Fibroblast of lung (primary cell): ENCODE data around the gene LCA5L. TPM values are rescaled to one million over a fixed set of nuclear protein-coding genes. Genes with fewer than 3 reads are reported as not detected.

Experiments used
- DNase-seq, 2 donors: peaks; one replicate each; pipeline versions ENCODE4 v3.0.0 to v3.0.0-alpha.2; 2010; ENCODE audit warnings: low read depth in 2 of 2
- H2AFZ ChIP-seq: 2 replicates; pipeline ENCODE4 v1.5.1; 2012; ENCODE audit warnings: low read length, control low read depth, inconsistent platforms
- H3K27ac ChIP-seq: 2 replicates; pipeline ENCODE4 v1.5.1; 2011; ENCODE audit warnings: low read length, control low read depth; ENCODE audit not compliant: insufficient read depth
- H3K27me3 ChIP-seq: 2 replicates; pipeline ENCODE4 v1.5.1; 2011; ENCODE audit warnings: mild to moderate bottlenecking, low read length; ENCODE audit not compliant: control insufficient read depth, insufficient read depth
- H3K36me3 ChIP-seq: 2 replicates; pipeline ENCODE4 v1.5.1; 2011; ENCODE audit warnings: low read length; ENCODE audit not compliant: control insufficient read depth, insufficient read depth
- H3K4me1 ChIP-seq: 2 replicates; pipeline ENCODE4 v1.5.1; 2011; ENCODE audit warnings: low read length; ENCODE audit not compliant: control insufficient read depth, insufficient read depth; ENCODE audit errors: extremely low read depth
- H3K4me2 ChIP-seq: 2 replicates; pipeline ENCODE4 v1.5.1; 2011; ENCODE audit warnings: low read length, control low read depth; ENCODE audit not compliant: insufficient read depth; ENCODE audit errors: extremely low read depth
- H3K4me3 ChIP-seq, 4 experiments: fragments of 200-600 bp in 1 of 4; sonication (generic) in 1 of 4; replicated peaks in 1 of 4; 2 replicates each; pipeline ENCODE4 v1.5.1; 2011 to 2016; ENCODE audit warnings: low read length in 4 of 4, low read depth in 3 of 4, mild to moderate bottlenecking in 3 of 4, control low read depth in 2 of 4, inconsistent platforms in 1 of 4, mixed read lengths in 1 of 4; ENCODE audit not compliant: insufficient read depth in 1 of 4; ENCODE audit errors: control extremely low read depth in 1 of 4
- H3K79me2 ChIP-seq: 2 replicates; pipeline ENCODE4 v1.5.1; 2012; ENCODE audit warnings: mild to moderate bottlenecking, low read length, inconsistent platforms; ENCODE audit not compliant: control insufficient read depth, insufficient read depth
- H3K9ac ChIP-seq: 2 replicates; pipeline ENCODE4 v1.5.1; 2011; ENCODE audit warnings: mild to moderate bottlenecking, low read length, control low read depth; ENCODE audit not compliant: insufficient read depth
- H3K9me3 ChIP-seq: 2 replicates; pipeline ENCODE4 v1.5.1; 2012; ENCODE audit warnings: low read depth, low read length; ENCODE audit not compliant: control insufficient read depth, insufficient read depth
- H4K20me1 ChIP-seq: 2 replicates; pipeline ENCODE4 v1.5.1; 2011; ENCODE audit warnings: low read length; ENCODE audit not compliant: control insufficient read depth, insufficient read depth; ENCODE audit errors: extremely low read depth
- EZH2 ChIP-seq: IDR thresholded peaks from 2 replicates; pipeline ENCODE4 v1.5.1; 2012; ENCODE audit warnings: low read length, control low read depth, mild to moderate bottlenecking; ENCODE audit errors: missing control alignments
- polyA plus RNA-seq, 2 donors: library from polyadenylated mRNA; depleted of rRNA in 1 of 2; stranded (reverse) in 1 of 2; unstranded in 1 of 2; fragments of >200 nt; gene quantifications; 2 replicates each; pipeline ENCODE4 v1.2.1, GENCODE V29; 2011 to 2012; ENCODE audit warnings: missing spikeins in 1 of 2
- total RNA-seq: library from RNA; depleted of rRNA; stranded (reverse); fragments of >200 nt; gene quantifications from 2 replicates; pipeline ENCODE4 v1.2.1, GENCODE V29; 2014
- TF ChIP-seq, protein P1 (sequence below), 2 donors: IDR thresholded peaks in 1 of 2; conservative IDR thresholded peaks in 1 of 2; 1 replicate in 1 of 2; 2 replicates in 1 of 2; pipeline ENCODE4 v1.5.1; 2011 to 2012; ENCODE audit warnings: low read length in 2 of 2, control low read depth in 1 of 2, inconsistent platforms in 1 of 2, low read depth in 1 of 2, mild to moderate bottlenecking in 1 of 2

The LCA5L gene
- total and polyA plus RNA-seq, 2 donors (not counting 1 experiment from before 2014, with no cell fraction given), result 0.66 to 1.0 TPM

DNA sequence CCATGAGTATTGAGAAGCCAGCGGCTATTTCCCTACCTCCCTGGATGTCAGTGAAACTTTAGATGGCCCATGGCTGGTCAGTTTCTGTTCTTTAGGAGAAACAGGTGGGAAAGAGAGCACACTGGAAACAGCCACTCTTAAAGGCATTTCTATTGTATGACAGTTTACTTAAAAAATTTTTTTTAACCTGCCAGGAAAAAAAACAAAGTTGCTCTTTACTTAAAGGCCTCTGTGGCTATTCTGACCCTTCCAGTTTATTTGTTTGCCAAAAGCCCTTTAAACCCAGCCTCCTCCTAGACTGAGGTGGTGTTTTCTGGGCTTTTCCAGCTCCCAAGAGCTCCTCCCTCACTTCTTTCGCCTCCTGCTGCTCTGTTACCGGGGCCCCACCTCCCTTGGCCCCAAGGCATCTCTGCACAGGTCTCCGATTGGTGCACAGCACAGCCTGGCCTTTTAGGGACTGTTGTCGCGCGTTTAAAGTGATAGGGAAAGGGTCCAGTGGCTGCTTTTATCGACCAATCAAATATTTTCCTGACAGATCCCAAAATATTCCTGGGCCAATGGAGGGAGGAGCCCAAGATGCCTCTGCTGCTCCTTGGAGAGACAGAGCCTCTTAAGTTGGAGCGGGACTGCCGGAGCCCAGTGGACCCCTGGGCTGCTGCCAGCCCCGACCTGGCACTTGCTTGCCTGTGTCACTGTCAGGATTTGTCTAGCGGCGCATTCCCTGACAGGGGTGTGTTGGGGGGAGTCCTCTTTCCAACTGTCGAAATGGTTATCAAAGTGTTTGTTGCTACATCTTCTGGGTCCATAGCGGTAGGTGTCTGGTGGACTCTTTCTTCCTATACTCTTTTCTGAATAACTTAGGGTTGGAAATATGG is 6.0 kb upstream of the LCA5L start, which contains the start of gene SH3BGR:
SH3BGR (plus strand) TSS at position 639 of the 875 bp plus-strand sequence; CDS start at position 766, 127 bp downstream.
- Histone ChIP-seq H3K27me3 (peaks cover 4% of the 10 kb centered on the region), H3K4me2 (peak within 1 kb of the TSS; percentile 8), H3K9me3 (no peaks in the 10 kb centered on the region), H4K20me1 (no peaks in the 10 kb centered on the region), H3K79me2 (no peaks in the 10 kb centered on the region), H3K27ac (no peak within 1 kb of the TSS), H3K4me3 (peak within 1 kb of the TSS in 1 of 4 experiments; percentile 32), H2AFZ (no peak within 1 kb of the TSS), H3K36me3 (no peaks in the 10 kb centered on the region), H3K9ac (no peak within 1 kb of the TSS), H3K4me1 (no peaks in the 10 kb centered on the region)
- peak in 1 of 2 donors; percentile 17 for DNase-seq
- TF ChIP-seq EZH2, result no peak
- TF ChIP-seq, protein P1, sequence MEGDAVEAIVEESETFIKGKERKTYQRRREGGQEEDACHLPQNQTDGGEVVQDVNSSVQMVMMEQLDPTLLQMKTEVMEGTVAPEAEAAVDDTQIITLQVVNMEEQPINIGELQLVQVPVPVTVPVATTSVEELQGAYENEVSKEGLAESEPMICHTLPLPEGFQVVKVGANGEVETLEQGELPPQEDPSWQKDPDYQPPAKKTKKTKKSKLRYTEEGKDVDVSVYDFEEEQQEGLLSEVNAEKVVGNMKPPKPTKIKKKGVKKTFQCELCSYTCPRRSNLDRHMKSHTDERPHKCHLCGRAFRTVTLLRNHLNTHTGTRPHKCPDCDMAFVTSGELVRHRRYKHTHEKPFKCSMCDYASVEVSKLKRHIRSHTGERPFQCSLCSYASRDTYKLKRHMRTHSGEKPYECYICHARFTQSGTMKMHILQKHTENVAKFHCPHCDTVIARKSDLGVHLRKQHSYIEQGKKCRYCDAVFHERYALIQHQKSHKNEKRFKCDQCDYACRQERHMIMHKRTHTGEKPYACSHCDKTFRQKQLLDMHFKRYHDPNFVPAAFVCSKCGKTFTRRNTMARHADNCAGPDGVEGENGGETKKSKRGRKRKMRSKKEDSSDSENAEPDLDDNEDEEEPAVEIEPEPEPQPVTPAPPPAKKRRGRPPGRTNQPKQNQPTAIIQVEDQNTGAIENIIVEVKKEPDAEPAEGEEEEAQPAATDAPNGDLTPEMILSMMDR (conservative IDR thresholded peaks at IDR 0.05 in 1 of 2, IDR thresholded peaks at IDR 0.05 in 1 of 2; ENCODE audit: low read depth in 1 of 2, low read length in 2 of 2), result no peak

DNA sequence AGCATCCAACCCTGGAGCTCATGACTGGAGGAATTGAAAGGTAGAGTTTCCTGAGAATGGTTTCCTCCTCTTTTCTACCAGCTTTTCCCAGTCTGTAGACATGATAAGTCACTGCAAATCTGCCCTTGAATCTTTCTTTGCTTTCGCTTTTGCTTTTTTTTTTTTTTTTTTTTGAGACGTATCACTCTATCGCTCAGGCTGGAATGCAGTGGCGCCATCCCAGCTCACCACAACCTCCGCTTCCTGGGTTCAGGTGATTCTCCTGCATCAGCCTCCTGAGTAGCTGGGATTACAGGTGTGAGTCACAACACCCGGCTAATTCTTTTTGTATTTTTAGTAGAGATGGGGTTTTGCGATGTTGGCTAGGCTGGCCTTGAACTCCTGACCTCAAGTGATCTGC is 1.7 kb upstream of the LCA5L start:
- peaks cover 3% of the 10 kb centered on the region for H3K4me1 ChIP-seq
- H3K4me2 ChIP-seq, result no peak overlapping the region
- TF ChIP-seq, protein P1 (conservative IDR thresholded peaks at IDR 0.05 in 1 of 2, IDR thresholded peaks at IDR 0.05 in 1 of 2; ENCODE audit: low read depth in 1 of 2, low read length in 2 of 2), result no peak
- DNase-seq, result no peak
- no peaks in the 10 kb centered on the region for H3K9me3 ChIP-seq
- H4K20me1 ChIP-seq, result no peaks in the 10 kb centered on the region
- no peak overlapping the region for H2AFZ ChIP-seq
- H3K4me3 ChIP-seq, result no peak overlapping the region
- peaks cover 4% of the 10 kb centered on the region for H3K27me3 ChIP-seq
- no peak overlapping the region for H3K27ac ChIP-seq
- H3K9ac ChIP-seq, result no peak overlapping the region
- no peaks in the 10 kb centered on the region for H3K79me2 ChIP-seq
- no peaks in the 10 kb centered on the region for H3K36me3 ChIP-seq

GRCh38 chr21:39444421-39445180 is 977 bp downstream of the LCA5L start:
- TF ChIP-seq, protein P1 (conservative IDR thresholded peaks at IDR 0.05 in 1 of 2, IDR thresholded peaks at IDR 0.05 in 1 of 2; ENCODE audit: low read depth in 1 of 2, low read length in 2 of 2), result no peak
- TF ChIP-seq EZH2, result no peak
- peak overlapping the region; percentile 95 for H2AFZ ChIP-seq
- no peak overlapping the region for H3K9ac ChIP-seq
- peak; percentile 22 to 85 for DNase-seq
- no peaks in the 10 kb centered on the region for H4K20me1 ChIP-seq
- no peaks in the 10 kb centered on the region for H3K79me2 ChIP-seq
- H3K4me1 ChIP-seq, result peaks cover 3% of the 10 kb centered on the region
- H3K9me3 ChIP-seq, result no peaks in the 10 kb centered on the region
- no peaks in the 10 kb centered on the region for H3K36me3 ChIP-seq
- peak overlapping the region; percentile 76 to 90 (median 79) for H3K4me3 ChIP-seq
- H3K27me3 ChIP-seq, result no peaks in the 10 kb centered on the region
- H3K4me2 ChIP-seq, result peak overlapping the region; percentile 94
- H3K27ac ChIP-seq, result peak overlapping the region; percentile 75
